NCI-H2227 (cell line): ENCODE data around the gene VCPKMT.

Experiments used
- DNase-seq: peaks from one replicate; lab custom pipeline; 2025; ENCODE audit not compliant: unreplicated experiment; lab: John Stamatoyannopoulos, UW

Gene VCPKMT

DNA sequence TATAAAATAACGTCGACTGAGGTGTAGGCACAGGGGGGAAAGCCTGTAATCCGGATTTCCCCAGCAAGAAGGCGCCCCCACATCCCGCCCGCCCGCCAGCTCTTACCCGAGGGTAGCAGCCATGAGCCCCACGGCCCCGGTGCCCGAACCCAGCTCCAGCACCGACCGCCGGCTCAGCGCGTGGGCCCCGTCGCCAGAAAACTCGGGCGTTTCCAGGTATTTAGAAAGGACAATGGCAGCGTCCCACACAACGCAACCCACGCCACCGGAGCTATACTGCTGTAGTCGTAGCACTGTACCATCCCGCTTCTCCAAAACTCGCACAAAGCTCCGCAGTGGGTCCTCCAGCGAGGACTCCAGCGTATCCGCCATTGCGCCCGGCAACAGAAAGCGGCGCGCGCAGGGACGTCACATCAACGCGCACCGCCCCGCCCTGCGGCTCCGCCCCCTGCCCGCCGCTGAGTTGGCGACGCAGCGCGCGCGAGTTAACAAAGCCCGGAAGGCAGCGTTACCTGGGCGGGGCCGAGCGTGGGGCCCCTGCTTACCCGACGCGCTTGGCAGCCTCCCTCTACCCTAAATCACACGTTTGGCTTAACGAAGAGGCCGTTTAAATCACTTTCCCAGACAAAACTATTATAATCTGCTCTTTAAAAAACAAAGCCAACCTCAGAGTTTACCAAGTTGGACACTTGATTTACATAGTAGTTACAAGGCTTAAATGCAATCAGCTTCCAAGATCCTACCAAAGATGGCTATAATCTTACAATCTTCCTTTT, at the start of gene VCPKMT:
Gene VCPKMT (minus strand): TSS at position 392 of the 776 bp plus-strand sequence. CDS start 20 bp downstream, at position 372.
- DNase-seq: peak; percentile 97

DNA sequence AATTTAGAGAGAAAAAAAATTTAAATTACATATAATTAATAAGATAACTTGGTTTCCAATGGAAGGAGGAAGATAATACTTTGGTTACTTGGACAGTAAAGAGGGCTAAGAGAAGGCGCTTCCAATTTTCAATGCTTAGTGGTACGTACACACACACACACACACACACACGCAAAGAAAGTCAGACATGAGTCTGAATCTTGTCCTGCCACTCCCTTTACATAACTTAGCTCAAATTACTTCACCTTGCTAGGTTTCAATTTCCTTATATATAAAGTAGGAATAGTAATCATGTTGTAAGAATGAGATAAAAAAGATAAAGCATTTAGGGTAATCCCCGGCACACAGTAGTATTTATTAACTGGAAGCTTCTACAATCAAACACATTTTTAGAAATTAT, 39.7 kb upstream of the VCPKMT start:
- DNase-seq: no peak

DNA sequence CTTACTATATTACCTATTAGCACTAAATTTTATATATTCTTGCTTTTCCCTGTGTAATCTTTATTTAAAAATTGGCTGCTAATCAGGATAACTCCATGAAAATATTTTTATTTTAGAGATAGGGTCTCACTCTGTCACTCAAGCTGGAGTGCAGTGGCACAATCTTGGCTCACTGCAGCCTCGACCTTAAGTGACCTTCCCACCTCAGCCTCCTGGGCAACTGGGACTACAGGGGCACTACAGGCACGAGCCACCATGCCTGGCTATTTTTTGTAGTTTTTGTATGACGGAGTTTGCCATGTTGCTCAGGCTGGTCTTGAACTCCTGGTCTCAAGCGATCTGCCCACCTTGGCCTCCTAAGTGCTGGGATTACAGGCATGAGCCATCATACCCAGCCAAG, 32.4 kb upstream of the VCPKMT start:
- DNase-seq: no peak

DNA sequence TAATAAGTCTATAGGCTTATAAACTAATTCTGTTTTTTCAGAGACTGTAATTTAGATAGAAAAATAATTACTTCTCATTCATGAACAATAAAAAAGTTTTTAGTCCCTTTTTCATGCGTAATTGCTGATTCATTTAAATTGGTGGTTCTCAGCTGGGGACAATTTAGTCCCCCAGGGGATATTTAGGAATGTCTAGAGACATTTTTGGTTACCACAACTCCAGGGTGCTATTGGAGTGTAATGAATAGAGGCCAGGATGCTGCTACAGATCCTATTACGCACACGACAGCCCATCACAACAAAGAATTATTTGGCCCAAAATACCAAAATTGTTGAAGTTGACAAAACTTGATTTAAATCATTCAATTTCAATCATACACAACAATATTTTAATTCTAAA, 22.8 kb upstream of the VCPKMT start:
- no peak for DNase-seq

DNA sequence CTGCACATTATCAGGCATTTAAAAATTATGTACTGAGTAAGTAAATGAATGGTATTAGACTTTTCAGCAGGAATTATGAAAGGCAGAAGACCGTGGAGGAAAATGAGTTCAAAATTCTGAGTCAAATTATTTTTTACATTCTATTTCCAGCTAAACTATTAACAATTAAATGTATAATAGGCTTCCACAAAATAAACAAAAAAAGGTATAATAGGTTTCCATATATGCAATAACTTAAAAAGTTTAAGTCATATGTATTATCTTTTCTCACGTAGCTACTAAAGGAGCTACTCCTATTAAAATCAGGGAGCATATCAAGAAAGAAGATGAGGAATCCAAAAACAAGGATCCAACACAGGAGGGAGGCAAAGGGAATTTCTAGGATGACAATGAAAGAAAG, 11.4 kb upstream of the VCPKMT start:
- DNase-seq: no peak

DNA sequence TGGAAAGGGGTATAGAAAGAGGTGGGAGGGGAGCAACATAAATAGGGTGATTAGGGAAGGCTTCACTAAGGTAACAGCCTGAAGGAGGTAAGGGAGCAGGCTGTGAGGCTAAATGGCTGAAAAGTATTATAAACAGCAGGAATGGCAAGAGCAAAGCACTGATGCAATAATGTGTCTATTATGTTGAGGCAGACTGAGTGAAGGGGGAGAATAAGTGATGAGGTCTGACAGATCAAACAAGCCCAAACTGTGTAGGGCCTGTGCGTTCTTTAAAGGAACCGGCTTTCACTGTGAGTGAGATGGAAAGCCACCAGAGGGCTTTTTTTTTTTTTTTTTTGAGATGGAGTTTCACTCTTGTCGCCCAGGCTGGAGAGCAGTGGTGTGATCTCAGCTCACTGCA, 6.7 kb upstream of the VCPKMT start:
- peak; percentile 74 for DNase-seq

DNA sequence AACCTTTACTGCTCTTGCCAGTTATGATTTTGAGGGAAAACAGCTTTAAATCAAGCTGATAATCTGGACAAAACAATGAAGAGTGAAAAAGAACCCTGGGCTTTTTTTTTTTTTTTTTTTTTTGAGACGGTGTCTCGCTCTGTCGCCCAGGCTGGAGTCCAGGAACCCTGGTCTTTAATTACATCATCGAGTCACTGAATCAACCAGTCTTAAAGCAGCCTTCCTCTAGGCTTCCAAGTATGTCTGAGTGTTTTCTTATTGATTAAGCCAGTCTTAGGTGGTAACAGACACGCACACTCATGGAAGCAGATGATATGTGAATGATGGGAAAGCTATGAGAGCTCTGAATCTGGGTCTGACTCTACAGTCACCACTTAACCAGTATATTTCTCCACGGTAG, 5.9 kb upstream of the VCPKMT start:
- DNase-seq: peak; percentile 4

DNA sequence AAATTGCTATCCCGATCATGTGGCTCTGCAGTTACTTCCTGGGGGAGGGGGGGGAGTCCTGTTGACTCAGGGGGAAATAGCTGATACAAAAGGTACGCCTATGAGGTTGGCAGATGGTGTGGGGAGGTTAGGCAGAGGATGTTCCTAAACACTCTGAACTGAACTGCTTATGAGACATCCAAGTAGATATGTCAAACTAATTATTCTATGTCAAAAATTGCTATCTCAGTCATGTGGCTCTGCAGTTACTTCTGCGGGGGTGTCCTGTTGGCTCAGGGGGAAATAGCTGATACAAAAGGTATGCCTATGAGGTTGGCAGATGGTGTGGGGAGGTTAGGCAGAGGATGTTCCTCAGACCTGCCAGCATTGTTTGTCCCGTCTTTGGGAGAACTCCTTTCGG, 5.1 kb upstream of the VCPKMT start:
- no peak for DNase-seq

DNA sequence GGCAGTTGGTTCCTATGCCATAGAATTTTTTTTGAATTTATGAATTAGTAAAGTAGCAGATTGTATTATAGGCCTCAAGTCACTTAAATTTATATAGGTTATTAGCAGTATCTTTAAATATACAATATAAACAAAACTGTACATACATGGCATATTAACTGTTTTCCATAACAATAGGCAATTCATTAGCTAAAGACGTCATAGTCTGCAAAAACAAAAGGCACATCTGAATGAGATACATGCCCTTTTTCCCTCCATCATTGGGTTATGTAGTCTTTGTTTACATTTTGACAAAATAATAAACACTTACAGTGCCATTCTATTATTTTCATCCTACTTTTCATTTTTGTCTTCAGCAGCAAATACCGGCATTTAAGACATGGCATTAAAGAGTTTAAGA, 1.1 kb upstream of the VCPKMT start:
- DNase-seq: no peak

DNA sequence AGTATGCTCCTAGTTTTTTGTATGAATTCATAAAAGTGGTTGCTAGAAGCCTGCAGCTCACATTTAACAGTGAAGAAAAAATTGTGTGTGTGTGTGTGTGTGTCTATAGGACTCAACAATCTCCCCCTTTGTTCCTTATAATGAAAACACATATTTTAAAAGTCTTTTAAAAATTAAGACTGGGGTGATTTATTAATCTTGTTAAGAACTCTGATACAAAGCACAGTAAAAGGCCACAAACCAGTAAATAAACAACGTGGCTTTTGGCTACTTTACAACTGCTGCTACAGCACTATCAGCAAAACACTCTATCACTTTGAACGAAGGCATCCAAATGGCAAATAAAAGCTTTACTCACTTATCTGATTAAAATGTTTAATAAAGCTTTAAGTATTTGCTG, 594 bp upstream of the VCPKMT start:
- DNase-seq: peak; percentile 43

DNA sequence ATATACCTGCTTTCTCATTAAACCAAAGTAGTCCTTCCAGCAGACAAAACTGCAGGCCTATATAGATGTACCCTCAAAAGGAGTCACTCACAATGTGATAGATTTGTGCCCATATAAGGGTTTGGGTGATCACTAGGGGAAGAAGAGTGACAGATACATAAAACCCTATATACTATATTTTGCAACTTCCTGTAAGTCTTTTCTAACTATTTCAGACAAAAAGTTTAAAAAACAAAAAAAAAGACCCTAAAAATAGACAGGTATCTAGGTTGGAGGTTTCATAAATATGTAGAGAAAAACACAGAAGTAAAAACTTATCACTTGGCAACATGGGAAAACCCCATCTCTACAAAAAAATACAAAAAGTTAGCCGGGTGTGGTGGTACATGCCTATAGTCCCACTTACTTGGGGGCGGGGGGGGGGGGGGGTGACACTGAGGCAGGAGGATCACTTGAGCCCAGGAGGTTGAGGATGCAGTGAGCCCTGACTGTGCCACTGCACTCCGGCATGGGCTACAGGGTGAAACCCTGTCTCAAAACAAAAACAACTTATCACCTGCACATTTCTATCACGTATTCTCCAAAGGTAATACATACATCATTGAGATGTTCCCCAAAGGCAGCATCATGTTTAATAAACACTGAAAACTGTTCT, 2.9 kb downstream of the VCPKMT start:
- no peak for DNase-seq

DNA sequence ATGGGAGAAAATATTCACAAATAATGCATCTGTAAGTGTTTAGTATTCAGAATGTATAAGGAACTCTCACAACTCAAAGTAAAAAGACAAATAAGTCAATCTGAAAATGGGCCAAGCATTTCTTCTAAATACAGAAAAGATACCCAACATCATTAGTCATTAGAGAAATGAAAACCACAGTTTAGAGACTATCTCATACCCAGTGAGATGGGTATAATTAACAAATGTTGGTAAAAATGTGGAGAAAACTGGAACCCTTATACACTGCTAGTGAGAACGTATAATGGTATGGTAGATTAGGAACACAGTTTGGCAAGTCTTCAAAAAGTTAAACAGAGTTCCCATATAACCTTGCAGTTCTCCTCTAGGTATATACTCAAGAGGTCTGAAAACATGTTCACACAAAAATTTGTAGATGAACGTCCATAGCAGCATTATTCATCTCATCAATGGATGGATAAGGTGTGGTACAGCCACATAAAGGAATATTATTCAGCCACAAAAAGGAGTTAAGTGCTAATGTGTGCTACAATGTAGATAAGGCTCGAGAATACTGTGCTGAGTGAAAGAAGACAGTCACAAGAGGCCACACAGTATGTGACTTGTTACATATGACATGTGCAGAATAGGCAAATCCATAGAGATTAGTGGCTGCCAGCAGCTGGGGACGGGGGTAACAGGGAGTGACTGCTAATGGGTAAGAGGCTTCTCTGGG, 5.9 kb downstream of the VCPKMT start:
- no peak for DNase-seq

DNA sequence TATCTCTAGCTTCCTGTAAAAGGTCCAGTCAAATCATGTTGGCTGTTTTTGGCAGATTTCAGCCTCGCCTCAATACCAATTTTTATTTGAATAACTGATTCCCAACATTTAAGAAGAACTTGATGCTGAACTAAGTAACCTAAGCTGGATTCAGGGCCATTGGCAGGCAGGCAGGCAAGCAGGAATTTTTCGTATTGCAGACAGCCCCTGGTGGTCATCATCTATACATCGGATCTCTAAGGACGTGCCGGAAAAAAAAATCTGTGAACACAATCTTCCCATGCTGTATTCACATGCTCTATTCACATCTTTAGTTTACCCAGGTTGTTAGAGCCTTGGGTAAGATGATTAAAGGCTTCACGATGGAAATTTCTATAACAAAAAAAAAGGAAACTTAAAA, 7.0 kb downstream of the VCPKMT start:
- peak; percentile 10 for DNase-seq

DNA sequence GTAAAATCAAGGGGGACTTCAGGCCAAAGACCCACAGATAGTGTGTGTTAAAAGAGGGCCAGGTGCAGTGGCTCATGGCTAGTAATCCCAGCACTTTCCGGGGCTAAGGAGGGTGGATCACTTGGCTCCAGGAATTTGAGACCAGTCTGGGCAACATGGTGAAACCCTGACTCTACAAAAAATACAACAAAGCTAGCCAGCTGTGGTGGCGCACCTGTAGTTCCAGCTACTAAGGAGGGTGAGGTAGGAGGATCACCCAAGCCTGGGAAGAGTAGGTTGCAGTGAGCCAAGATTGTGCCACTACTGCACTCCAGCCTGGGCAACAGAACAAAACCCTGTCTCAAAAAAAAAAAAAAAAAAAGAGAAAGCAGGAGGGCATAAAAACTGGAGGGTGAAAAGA, 8.5 kb downstream of the VCPKMT start:
- DNase-seq: no peak

DNA sequence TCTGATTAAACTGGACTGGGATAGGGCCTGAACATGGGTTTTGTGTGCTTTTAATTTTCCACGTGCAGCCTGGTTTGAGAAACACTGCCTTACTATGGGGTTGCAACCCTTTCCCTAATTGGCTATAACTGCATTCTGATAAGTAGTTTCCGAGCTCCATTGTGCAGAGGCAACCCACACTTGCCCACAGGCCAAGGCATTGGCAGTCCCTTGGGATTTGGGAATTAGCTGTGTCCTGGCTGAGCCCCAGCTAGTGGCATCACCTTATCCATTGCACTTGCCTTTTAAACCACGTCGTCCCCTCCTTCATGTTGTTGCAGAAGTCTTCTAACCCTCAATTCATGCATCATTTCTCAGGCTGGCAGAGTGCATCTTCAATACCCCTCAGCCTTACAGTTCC, 10.2 kb downstream of the VCPKMT start:
- DNase-seq: no peak

DNA sequence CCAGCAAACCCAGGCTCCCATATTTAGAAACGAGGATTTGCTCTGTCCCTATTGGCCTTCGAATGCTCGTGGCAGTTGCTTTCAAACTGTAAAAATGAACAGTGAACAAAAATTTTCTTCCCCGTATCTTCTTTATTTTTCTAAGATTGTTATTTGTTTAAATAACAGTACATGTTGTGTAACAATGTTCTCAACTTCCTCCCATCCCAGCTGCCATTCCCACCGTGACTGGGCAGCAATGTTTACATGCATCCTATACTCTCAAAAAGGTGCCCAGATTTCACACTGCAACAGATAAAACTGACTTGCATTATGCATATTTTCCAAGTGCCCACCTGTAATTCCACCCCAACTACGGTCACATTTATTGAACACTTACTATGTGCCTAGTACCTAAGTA, 12.8 kb downstream of the VCPKMT start:
- no peak for DNase-seq

DNA sequence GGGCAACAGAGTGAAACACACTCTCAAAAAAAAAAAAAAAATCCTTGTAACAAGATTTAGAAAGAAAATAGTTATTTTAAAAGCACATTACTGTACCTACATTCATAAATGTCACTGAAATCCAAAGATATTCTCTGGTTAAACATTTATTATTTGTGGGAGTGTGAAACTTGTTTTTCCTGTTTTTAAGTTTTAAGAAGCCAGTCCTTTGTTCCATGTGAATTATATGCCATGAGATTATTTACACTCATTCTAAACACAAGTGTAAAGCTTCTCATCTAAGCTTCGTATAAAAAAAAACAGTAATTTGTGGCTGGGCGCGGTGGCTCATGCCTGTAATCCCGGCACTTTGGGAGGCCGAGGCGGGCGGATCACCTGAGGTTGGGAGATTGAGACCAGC, 15.0 kb downstream of the VCPKMT start:
- no peak for DNase-seq

DNA sequence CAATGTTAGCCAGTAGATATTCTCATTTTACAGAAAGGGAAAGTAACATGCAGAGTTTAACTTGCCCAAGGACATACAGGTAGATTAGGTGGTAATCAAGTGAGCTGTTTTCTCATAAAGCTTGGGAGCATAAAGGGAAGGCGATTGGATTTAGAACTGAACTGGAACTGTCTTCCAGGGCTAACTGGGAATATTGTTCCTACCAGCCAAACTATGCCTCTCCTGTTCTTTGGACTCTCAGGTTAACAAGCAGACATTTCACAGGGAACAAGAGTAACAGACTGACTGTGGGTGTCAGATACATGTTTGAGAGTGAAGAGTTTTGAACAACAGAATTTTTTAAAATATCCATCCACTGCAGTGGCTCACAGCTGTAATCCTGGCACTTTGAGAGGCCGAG, 15.6 kb downstream of the VCPKMT start:
- no peak for DNase-seq

DNA sequence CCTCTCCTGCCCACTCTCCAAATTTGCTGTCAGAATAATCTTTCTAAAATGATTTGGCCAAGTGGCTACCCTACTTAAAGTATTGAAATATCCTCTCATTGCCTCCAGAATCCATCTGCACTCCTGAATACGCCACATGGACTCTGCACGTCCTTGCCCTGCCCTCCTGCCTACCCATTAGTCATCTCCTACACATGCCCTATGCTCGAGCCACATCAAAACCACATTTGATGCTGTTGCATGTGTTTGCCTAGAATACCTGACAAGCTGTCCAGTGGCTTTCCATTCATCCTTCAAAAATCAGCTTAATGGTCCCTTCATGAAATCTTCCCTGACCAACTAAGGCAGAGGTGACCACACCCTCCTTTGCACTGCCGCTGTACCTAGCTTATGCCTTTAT, 17.0 kb downstream of the VCPKMT start:
- no peak for DNase-seq

DNA sequence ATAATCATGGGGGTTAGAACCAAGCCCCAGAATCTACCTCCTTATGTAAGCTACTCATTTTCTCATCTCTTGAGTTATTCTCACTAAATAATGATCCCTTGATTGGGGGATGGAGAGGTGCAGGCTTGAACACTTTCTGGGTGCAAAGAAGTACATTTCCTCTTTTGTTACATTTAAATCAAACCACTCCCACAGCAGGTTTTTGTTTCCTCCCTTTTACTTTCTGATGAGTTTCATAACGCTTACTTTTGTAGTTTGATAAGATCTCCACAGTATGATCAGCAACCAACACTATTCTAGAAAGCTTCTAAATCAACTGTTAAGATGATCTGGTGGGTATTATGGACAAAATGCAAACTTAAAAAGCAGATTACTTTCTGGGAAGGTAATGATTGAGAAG, 20.5 kb downstream of the VCPKMT start:
- DNase-seq: no peak

DNA sequence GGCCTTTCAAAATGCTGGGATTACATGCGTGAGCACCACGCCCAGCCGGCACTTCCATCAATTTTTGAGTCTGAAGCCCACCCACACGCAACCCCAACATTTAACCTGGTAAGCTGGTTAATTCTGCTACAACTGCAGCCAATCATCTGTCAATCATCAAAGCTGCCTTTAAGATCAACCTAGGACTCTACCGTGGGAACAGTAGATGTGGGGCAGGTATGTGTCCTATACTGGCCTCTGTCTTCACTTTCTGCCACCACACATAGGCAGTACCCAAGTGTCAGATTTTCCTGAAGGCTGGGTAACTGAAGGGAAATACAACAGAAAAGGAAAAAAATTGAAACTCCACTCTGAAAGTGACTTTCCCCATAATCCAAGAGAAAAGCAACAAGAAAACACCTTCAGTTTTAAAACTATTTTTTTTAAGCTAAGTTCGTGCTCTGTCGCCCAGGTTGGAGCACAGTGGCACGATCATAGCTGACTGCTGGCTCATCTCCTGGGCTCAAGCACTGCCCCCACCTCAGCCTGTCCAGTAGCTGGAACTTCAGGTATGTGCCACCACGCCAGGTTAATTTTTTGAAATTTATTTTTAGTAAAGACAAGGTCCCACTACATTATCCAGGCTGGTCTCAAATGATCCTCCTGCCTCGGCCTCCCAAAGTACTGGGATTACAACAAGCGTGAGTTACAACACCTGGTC, 22.2 kb downstream of the VCPKMT start:
- no peak for DNase-seq

DNA sequence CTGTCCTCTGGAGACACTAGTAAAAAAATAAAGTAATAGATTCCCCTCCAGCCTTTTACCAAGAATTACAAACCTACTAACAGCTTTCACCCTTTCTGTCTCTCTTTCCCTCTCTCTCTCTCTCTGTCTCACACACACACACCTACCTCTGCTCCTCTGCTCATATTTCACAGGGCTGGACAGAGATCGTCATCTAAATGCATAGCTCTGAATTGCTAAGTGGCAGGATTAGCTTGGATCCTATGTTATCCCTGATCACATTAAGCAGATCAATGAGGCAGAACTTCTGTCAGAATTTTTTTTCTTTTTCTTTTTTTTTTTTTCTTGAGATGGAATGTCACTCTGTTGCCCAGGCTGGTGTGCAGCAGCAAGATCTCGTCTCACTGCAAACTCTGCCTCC, 22.9 kb downstream of the VCPKMT start:
- no peak for DNase-seq
